Raji (cell line): ENCODE data around the gene DMPK.

ENCODE experiments used
- POLR2A ChIP-seq: IDR thresholded peaks from 2 replicates; pipeline ENCODE4 v1.6.1; 2011; ENCODE audit warnings: low read depth, low read length, control low read depth; ENCODE audit not compliant: insufficient read depth

DMPK gene, protein sequence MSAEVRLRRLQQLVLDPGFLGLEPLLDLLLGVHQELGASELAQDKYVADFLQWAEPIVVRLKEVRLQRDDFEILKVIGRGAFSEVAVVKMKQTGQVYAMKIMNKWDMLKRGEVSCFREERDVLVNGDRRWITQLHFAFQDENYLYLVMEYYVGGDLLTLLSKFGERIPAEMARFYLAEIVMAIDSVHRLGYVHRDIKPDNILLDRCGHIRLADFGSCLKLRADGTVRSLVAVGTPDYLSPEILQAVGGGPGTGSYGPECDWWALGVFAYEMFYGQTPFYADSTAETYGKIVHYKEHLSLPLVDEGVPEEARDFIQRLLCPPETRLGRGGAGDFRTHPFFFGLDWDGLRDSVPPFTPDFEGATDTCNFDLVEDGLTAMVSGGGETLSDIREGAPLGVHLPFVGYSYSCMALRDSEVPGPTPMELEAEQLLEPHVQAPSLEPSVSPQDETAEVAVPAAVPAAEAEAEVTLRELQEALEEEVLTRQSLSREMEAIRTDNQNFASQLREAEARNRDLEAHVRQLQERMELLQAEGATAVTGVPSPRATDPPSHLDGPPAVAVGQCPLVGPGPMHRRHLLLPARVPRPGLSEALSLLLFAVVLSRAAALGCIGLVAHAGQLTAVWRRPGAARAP

DNA sequence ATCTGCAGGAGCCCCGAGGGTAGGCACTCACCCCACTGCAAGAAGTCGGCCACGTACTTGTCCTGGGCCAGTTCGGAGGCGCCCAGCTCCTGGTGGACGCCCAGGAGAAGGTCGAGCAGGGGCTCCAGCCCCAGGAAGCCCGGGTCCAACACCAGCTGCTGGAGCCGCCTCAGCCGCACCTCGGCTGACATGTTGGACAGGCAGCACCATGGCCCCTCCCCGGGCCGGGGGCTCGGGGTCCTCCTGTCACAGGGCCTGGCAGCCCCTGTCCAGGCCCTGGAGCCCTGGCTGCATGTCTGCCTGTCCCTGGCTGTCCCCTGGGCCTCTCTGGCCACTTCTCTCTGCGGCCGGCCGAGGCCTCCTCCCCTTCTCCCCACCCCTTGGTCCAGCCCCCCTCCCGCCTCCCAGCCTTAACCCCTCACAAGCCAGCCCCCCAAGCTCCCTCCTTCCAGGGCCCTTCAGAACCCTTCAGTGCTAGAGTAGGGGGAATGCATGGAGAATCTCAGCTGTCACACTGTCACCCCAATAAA, at the start of gene DMPK:
DMPK (minus strand) TSS at position 329 of the 530 bp plus-strand sequence; CDS start at position 191, 138 bp downstream.
- TF ChIP-seq POLR2A, result no peak

DNA sequence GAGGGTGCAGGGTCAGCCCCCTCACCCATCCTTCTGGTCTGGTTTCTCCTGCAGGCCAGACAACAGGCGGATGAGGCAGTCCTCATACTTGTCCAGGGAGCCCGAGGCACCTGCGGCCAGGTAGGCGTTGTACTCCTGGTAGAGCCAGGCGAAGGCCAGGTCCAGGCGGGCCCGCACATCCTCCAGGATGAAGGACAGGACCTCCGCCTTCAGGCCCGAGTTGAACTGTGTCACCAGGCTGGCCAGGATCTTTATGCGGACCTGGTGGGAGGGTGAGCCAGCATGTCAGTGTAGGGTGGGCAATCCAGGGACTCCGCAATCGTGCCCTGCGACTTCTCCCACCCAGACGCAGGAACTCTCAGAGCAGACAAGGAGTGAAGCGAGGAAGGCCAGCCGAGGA, 46.7 kb upstream of the DMPK start:
- no peak for TF ChIP-seq POLR2A

DNA sequence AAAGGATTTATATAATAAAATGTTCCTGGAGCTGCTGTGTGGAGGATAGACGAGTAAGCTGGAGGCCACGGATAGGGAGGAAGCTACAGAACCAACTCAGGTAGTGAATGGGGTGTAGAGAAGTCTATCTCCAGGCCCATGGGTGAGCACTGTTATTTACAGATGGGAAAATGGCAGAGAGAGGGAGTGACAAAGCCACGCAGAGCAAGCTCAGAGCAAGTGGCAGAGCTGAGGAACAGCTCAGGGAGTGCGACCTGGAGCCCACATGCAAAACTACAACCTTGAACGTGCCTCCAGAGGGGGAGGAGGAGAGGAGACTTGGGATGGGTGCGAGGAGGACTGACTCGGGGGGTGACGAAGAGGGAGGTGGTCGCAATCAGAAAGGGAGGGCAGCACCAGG, 46.2 kb upstream of the DMPK start:
- no peak for TF ChIP-seq POLR2A

DNA sequence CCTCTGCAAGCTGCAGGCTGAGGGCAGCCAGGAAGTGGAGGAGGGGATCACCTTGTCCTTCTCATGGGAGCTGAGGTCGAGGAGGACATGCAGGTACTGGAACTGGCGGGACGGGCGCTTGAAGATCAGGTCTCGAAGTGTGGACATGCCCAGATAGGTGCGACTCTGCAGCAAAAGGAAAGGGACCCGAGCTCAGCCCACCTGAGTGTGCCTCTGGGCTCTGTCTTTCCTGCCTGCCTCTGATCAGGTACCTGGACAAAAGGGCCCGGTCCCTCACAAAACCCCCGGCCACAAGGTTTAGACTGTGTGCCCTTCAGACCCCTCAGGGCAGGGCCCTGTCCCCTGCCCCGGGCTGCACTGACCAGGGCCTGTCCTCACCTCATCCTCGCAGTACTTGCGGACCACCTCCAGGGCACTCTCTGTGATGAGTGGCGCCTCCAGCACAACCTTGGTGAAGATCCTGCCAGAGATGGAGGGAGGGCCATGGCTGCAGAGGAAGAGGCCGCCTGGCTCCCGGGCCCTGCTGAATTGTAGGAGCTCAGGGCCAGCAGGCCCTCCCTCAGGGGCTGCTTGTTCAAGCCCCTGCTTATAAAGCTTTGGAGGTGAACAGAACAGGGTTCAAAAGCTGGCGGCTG, 45.3 kb upstream of the DMPK start:
- no peak for TF ChIP-seq POLR2A

DNA sequence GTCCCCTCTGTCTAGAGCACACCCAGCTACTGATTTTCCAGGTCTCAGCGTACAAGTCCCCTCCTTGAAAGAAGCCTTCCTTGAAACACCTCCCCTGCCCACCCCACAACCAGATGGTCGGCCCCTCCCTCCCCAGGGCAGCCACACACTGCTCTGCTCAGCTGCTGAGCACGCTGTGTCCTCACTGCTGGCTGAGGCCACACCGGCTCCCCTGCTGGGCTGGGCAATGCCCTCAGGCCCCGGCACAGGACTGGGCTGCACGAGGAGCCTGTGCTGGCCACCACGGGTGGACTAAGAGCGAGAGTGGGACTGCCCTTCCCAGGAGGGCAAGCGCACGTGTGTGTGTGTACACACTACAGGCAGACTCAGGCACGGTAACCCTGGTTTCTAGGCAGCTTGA, 44.6 kb upstream of the DMPK start:
- no peak for TF ChIP-seq POLR2A

DNA sequence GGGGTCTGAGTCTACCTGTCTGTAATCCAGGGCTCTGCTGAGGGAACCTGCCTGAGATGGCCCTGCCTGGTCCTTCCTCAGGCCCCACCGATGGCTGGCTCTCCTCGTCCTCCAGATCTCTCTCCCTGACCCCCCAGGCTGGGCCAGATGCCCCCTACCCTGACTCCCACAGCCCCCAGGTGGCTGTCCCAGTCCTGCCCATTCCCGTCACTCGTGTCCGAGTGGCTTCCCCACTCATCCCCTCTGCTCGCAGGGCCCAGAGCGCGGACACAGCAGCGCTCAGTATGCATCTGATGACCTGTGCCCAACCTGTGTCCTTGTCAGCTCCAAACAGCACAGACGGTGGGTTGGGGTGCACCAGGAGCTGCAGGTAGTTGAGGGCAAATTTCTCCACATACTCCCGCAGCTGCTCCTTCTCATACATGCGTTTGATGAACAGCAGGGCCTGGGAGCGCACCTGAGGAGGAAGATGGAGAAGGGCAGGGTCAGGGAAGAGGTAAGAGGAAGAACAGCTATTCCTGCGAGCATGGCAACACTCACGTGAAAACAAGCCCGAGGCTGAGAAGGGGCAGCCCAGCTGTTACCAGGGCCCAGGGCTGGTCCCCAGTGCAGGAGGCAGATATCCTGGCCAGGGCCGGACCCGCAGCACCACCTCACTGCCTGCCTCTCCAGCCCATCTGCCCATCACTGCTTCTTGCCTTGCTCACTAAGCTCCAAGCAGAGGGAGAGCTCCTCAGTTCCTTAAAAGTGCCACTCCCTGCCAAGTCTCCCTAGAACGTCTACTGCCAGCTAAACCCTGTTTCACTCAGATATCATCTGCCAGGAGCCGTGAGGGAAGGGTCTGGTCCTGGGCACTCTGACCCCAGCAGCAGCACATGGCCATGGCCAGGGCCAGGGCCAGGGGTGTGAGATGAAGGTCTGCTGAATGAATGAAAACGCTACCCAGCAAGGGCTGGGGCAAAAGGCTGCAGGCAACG, 43.9 kb upstream of the DMPK start:
- TF ChIP-seq POLR2A, result no peak

DNA sequence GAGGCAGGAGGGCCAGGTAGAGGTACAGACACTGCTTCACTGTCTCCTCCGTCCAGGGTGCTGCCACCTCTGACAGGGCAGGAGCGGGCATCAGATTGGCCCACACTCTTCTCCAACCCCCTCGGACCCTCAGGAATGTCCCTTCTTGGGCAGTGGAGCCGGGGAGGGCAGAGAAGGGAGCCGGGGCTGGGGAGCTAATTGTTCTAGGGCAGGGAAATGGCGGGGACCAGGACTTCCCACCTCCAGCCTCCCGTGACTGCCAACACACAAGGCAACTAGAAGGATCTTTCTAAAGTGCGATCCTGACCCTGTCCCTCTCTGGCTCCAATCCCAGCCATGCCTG, 42.9 kb upstream of the DMPK start:
- TF ChIP-seq POLR2A, result no peak

DNA sequence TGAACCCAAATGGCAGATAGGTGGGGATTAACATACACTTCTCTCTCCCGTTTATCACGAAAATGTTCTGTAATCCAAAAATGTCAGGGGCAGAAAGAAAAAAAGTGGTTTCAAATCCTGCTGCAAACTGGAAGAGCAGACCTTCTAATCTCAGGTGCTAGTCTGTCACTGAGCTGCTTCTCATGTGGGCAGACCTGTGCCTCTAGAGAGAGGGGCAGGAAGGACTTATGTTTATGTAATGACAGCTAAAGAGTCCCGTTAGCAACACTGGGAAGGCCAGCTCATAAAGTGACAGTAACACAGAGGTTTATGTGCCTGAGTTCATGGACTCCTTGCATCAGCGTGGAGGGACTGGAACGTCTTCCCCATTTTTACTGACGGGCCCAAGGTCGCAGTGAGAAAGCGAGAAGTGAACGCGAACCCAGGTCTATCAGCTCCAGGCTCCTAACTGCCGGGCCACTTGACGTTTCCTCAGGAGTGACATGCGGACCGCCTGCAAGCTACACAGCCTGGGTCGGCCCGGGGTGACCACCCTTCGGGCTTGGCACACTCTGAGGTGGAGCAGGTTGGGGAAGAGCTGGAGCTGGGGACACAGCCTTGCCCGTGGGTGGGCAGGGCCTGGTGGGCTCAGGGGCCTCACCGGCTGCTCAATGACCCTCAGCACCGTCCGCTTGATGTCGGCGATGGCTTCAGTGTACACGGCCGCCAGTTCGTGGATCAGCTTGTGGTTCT, 42.4 kb upstream of the DMPK start:
- no peak for TF ChIP-seq POLR2A

DNA sequence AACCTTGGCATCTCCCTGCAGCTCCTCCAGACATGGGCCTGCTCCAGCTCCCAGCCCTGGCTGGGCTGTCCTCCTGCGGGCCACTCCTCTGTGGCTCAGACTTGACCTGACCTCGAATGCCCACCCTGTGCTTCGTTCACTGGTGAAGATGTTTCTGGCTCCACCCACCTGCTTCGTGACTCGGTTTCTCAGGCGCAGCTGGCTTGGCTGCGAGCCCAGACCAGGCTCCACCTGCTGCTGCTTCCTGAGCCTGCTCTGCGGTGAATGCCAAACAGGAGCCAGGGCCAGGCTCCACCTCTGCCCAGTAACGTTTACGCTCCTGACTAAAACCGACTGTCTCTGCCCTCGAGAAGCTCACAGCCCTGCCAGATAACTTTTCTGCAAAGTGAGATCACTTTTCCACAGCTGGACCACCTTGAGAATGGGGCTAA, 41.8 kb upstream of the DMPK start:
- TF ChIP-seq POLR2A, result no peak

DNA sequence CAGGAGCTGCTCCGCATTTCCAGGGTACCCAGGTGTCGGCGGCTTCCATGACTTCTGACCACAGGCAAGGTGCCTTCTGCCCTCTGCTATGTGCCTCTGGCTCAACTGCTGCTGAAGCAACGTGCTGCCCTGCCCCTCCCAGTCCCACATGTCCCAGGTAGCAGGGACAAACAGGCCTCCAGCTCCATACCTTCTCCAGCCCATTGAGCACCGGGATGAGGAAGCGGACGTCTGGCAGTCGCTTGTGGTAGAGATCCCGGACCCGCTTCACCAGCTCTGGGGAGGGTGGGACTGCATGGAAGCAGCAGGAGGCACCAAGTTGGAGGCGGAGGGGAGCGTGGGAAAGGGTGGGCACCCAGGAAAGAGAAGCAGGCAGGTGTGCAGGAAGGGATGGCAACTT, 40.9 kb upstream of the DMPK start:
- TF ChIP-seq POLR2A, result no peak

DNA sequence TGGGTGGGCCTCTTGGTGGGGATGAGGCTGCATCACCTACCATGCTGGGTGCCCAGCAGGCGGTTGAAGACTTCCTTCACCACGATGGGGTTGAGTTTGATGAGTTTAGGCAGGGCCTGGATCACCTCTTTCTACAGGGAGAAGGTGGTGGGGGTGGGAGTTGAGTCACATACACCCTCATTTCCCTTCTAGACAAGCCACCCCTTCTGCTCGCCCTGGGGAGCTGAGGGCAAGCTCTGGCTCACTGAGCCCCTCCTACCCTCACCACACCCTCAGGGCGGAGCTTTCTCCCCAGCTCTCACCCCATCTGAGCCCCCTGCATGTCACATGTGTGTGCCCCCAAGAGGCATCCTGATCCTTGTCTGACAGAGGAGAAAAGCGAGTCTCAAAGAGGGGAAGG, 40.4 kb upstream of the DMPK start:
- TF ChIP-seq POLR2A, result no peak

DNA sequence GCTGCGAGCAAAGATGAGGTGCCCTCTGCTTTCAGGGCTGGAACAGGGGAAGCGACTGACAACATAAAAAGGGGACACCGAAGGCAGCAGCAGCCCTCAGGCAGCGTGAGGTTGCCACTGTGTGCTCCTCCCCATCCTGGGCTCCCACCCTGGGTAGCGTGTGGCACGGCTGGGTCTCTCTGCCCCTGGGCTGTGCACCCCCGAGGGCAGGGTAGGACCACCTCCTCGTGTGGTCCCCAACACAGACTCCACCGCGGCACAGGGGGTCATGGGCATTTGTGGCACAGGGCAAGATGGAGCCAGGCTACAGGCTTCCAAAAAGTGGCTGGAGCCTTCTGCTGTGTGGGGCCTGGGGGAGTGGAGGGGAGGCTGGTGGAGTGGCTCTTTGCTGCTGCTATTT, 39.3 kb upstream of the DMPK start:
- TF ChIP-seq POLR2A, result no peak

DNA sequence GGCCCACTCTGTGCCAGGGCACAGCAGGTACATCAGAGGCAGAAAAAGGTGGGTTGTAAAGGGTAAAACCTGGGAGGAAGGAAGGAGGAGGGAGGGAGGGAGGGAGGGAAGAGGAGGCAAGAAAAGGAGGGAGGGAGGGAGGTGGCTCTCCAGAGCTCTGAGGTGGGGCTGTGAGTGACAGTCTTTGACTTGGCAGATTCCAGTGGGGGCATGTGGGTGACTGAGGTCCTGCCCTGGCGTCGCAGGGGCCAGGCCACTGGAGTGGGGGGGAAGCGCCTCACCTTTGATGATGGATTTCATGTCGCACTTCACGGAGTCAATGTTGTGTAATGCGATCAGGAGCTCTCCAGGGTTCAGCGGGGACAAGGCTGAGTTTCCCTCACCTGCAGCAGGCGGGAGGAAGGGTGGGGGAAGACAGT, 38.8 kb upstream of the DMPK start:
- no peak for TF ChIP-seq POLR2A

DNA sequence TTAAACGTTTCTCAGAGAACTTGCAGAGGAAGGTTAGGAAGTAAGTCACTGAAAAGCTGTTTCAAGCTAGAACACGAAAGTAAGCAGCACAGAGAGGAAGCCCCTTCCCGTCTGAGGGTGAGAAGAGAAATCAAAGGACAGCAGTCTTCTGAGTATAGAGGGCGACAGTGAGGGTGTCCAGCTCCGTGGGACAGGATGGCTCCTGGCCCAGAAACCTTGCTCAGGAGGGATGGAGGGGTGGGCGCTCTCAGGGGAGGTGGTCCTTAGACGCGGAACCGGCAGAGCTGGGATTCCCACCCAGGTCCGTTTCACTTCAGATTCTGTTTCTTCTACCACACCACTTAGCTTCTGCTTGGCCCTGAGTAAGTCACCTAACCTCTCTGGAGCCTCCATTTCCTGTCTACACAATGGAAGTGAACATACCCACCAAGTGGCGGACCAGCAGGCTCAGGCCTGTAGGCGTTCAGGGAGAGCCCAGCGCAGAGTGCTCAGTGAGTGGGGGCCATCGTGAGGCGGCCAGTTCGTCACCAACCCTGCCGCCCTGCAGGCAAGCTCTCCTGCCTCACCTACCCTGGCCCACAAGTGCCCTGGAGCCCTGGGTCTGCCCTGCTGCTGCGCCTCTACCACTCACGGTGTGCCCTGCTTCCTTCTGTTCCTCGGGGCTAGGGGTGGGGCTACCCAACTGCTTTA, 38.3 kb upstream of the DMPK start:
- no peak for TF ChIP-seq POLR2A

DNA sequence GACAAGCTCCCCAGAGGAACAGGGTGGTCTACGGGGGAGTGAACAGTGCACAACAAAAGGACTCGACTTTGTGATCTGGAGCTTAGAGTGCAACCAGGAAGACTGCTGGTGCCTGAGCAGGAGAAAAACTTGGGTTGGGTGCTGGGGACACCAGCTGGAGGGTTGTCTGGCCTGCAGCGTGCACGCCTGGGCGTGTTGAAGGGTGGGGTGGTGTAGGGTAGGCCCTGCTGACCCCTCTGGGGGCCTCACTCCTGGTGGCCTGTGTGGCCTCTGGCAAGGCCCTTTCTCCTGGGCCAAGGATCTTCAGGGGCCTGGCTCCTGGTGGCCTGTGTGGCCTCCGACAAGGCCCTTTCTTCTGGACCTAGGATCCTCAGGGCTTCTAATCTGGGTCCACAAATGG, 37.5 kb upstream of the DMPK start:
- no peak for TF ChIP-seq POLR2A
